ENCODE data around the gene SPOCK1. TPM values are rescaled to one million over a fixed set of nuclear protein-coding genes. Genes with fewer than 3 reads are reported as not detected.

Gene SPOCK1
- total RNA-seq, 1 experiment from 2014 or later, result 4.0 TPM

DNA sequence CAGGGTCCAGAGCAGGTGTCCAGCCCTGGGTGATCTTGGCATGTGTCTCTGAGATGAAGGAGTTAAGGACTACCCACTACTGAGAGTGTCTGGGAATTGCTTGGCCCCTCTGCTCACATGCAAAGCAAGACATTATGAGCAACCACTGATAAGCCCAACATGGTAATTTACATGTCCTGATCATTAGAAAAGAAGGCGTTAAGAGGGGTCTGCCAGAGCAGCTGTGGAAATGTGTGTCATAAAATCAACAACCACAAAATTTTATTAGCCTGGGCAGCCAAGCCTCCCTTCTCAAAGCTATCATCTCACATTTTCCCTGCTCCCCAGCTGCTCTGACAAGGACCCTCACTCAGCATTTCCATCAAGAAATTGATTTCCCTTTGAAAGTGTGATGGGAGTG, 351.0 kb downstream of the SPOCK1 start:
- ChIA-PET CTCF (no interaction called here), POLR2A (ENCODE audit: low non-redundant PET) (no interaction called here)
- intact Hi-C loops (cut with micrococcal nuclease; ENCODE audit: unreplicated experiment), result no loop called here
- Histone ChIP-seq H3K27ac (ENCODE audit: low read depth, low read length, poor library complexity, severe bottlenecking) (no peak overlapping the region), H3K4me1 (ENCODE audit: insufficient read depth, low read length, poor library complexity, severe bottlenecking) (no peaks in the 10 kb centered on the region), H3K4me3 (ENCODE audit: low read depth, low read length, poor library complexity, severe bottlenecking) (no peak overlapping the region), H3K36me3 (ENCODE audit: insufficient read depth, low read length, poor library complexity, severe bottlenecking) (no peaks in the 10 kb centered on the region), H3K9me3 (ENCODE audit: low read depth, low read length, poor library complexity, severe bottlenecking) (no peaks in the 10 kb centered on the region), H3K27me3 (replicated peaks; ENCODE audit: insufficient read depth, low read depth, low read length, poor library complexity) (no peaks in the 10 kb centered on the region)
- TF ChIP-seq, protein P1, sequence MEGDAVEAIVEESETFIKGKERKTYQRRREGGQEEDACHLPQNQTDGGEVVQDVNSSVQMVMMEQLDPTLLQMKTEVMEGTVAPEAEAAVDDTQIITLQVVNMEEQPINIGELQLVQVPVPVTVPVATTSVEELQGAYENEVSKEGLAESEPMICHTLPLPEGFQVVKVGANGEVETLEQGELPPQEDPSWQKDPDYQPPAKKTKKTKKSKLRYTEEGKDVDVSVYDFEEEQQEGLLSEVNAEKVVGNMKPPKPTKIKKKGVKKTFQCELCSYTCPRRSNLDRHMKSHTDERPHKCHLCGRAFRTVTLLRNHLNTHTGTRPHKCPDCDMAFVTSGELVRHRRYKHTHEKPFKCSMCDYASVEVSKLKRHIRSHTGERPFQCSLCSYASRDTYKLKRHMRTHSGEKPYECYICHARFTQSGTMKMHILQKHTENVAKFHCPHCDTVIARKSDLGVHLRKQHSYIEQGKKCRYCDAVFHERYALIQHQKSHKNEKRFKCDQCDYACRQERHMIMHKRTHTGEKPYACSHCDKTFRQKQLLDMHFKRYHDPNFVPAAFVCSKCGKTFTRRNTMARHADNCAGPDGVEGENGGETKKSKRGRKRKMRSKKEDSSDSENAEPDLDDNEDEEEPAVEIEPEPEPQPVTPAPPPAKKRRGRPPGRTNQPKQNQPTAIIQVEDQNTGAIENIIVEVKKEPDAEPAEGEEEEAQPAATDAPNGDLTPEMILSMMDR (conservative IDR thresholded peaks at IDR 0.05; ENCODE audit: low read depth, low read length), result no peak
- no peak for TF ChIP-seq EZH2 (IDR thresholded peaks at IDR 0.05; ENCODE audit: borderline replicate concordance, low read depth, low read length, poor library complexity, severe bottlenecking)
- no TSS peak for BruUV-seq (replicated peaks)
- DNase-seq (ENCODE audit: low spot score), result no peak

GRCh38 chr5:137147346-137147745, 351.8 kb downstream of the SPOCK1 start:
- no peaks in the 10 kb centered on the region for H3K9me3 ChIP-seq (ENCODE audit: low read depth, low read length, poor library complexity, severe bottlenecking)
- TF ChIP-seq EZH2 (IDR thresholded peaks at IDR 0.05; ENCODE audit: borderline replicate concordance, low read depth, low read length, poor library complexity, severe bottlenecking), result no peak
- TF ChIP-seq, protein P1 (conservative IDR thresholded peaks at IDR 0.05; ENCODE audit: low read depth, low read length), result no peak
- no peak overlapping the region for H3K27ac ChIP-seq (ENCODE audit: low read depth, low read length, poor library complexity, severe bottlenecking)
- no peak for DNase-seq (ENCODE audit: low spot score)
- no TSS peak for BruUV-seq (replicated peaks)
- intact Hi-C loops (cut with micrococcal nuclease; ENCODE audit: unreplicated experiment), result no loop called here
- H3K4me1 ChIP-seq (ENCODE audit: insufficient read depth, low read length, poor library complexity, severe bottlenecking), result no peaks in the 10 kb centered on the region
- ChIA-PET CTCF (no interaction called here), POLR2A (ENCODE audit: low non-redundant PET) (no interaction called here)
- H3K4me3 ChIP-seq (ENCODE audit: low read depth, low read length, poor library complexity, severe bottlenecking), result no peak overlapping the region
- no peaks in the 10 kb centered on the region for H3K27me3 ChIP-seq (replicated peaks; ENCODE audit: insufficient read depth, low read depth, low read length, poor library complexity)
- H3K36me3 ChIP-seq (ENCODE audit: insufficient read depth, low read length, poor library complexity, severe bottlenecking), result no peaks in the 10 kb centered on the region

DNA sequence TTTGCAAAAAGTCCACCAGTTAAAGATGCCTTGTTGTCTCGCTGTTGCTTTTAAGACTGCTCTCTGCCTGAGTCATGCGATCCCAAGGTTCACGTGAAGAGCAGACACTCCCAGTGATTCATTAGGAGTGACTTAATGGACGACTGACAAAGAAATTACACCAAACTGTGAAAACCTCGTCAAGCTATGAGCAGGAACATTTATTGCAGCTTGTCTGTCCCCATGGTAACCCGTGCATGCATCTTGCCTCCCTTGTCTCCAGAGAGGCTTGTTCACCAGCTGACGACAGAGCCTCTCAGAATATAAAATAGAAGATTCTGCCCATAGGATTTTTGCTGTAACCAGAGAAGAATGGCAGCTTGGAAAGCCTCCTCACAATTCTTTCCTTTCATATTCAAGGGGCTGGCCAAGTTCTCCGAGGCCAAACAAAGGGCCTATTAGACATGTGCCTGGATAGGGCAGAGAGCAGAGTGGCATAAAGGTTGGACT, 352.7 kb downstream of the SPOCK1 start:
- intact Hi-C loops (cut with micrococcal nuclease; ENCODE audit: unreplicated experiment), result no loop called here
- no peaks in the 10 kb centered on the region for H3K9me3 ChIP-seq (ENCODE audit: low read depth, low read length, poor library complexity, severe bottlenecking)
- H3K27me3 ChIP-seq (replicated peaks; ENCODE audit: insufficient read depth, low read depth, low read length, poor library complexity), result no peaks in the 10 kb centered on the region
- ChIA-PET CTCF (no interaction called here), POLR2A (ENCODE audit: low non-redundant PET) (no interaction called here)
- BruUV-seq (replicated peaks), result no TSS peak
- peak; percentile 20 for DNase-seq (ENCODE audit: low spot score)
- peaks cover 3% of the 10 kb centered on the region for H3K4me1 ChIP-seq (ENCODE audit: insufficient read depth, low read length, poor library complexity, severe bottlenecking)
- no peak overlapping the region for H3K27ac ChIP-seq (ENCODE audit: low read depth, low read length, poor library complexity, severe bottlenecking)
- H3K4me3 ChIP-seq (ENCODE audit: low read depth, low read length, poor library complexity, severe bottlenecking), result no peak overlapping the region
- TF ChIP-seq, protein P1 (conservative IDR thresholded peaks at IDR 0.05; ENCODE audit: low read depth, low read length), result no peak
- TF ChIP-seq EZH2 (IDR thresholded peaks at IDR 0.05; ENCODE audit: borderline replicate concordance, low read depth, low read length, poor library complexity, severe bottlenecking), result no peak
- H3K36me3 ChIP-seq (ENCODE audit: insufficient read depth, low read length, poor library complexity, severe bottlenecking), result no peaks in the 10 kb centered on the region

All from A673 (cell line).